Ishikawa (cell line): ENCODE measurements around the gene GALNTL6.

Experiments used
- EGR1 ChIP-seq: IDR thresholded peaks from 2 replicates; pipeline ENCODE4 v1.6.1; 2012
- EP300 ChIP-seq: IDR thresholded peaks from 2 replicates; pipeline ENCODE4 v1.6.1; 2012; ENCODE audit warnings: borderline replicate concordance

DNA sequence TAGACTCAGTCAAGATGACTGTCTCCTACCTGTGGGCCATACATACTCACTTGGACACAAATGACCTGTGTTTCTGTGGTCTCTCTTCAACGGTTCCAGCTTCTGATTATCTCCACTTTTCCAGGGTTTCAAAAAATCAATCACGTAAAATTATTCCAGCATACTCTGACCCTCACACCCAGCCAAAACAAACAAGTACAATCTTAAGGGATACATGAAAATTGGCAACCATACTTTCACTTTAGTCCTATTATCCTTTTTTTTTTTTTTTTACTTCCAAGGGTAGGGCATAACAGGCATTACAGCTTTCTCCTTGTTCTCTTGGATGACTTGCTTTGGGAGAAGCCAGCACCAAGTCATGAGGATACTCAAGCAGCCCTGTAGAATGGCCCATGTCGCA lies 1129.6 kb downstream of the GALNTL6 start:
- TF ChIP-seq EP300: no peak
- no peak for TF ChIP-seq EGR1
